NCI-H524 treated with DMSO at 0.1 percent for 48 hours (cell line): Measurements from ENCODE around the gene SLC9A9.
"Not testable (repeated sequence)": the region's sequence is repeated elsewhere in the genome, so short reads cannot be mapped to it uniquely, and the experiment has no call there.

ENCODE experiments used
- DNase-seq: peaks from one replicate; lab custom pipeline; 2025; lab: John Stamatoyannopoulos, UW

SLC9A9 gene

DNA sequence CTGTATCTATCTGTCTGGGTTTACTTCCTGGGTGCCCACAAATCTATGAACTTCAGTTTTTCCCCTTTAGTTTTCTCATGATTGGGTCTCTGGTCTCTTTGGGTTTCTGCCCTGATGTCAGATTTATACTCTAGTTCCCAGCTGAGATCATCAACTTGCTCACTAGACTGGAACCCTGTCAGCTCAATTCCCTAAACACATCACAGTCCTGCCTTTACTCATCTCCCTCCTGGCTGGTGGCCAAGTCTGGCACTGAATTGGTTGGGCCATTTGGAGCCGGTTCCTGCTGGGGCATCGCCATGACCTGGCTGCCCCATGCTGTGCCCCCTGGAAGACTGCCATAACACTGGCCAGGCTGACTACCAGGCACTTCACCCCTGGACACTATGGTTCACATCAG lies 383.4 kb downstream of the SLC9A9 start:
- no peak for DNase-seq

DNA sequence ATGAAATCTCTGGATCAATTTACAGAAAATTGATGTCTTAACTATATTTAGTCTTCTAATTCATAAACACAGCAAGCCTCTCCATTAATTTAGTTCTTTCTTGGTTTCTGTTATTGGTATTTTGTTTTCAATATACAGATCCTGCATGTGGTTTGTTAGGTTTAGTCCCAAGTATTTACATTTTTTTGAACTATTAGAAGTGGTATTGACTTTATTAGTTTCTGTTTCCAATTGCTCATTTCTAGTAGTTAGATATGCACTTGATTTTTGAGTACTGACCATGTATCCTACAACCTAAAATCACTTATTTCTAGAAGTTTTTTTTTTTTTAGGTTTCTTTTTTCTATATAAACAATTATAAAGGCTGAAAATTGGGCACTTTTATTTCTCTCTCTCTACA lies 392.8 kb downstream of the SLC9A9 start:
- no peak for DNase-seq

DNA sequence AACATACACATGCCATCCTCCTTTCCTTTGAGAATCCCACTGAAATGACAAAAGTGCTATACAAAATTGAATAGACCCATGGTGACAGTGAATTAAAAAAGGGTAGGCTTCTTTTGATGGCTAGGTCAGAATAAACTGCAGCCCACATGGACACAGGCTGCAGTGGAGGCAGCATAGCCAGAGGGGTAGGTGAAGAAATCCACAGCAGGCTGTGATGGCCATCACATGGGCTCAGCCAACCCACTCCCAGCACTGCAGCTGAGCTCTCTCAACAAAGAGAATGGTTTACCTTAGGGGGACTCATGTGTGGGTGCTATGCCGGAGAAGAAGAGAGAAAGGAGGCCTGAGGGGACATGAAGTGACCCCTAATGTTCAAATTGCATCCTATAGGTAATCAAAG lies 397.6 kb downstream of the SLC9A9 start:
- no peak for DNase-seq

DNA sequence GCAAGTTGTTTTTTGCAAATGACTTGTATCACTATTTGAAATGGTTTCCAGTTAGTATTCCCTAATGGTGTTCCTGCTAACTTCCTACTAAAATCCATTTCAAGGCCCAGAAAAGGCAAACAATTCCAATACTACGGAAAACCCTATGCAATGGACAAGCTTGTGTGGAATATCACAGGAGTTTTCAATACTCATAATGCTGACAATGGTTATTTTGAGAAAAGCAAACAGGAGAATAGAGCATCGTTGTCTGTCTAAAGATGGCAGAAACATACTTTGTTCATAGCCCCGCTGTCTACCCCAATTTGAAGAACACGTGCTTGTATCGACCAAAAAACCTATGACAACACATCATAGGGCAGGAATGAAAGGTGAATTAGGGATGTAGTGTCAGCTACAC lies 400.8 kb downstream of the SLC9A9 start:
- DNase-seq = no peak

DNA sequence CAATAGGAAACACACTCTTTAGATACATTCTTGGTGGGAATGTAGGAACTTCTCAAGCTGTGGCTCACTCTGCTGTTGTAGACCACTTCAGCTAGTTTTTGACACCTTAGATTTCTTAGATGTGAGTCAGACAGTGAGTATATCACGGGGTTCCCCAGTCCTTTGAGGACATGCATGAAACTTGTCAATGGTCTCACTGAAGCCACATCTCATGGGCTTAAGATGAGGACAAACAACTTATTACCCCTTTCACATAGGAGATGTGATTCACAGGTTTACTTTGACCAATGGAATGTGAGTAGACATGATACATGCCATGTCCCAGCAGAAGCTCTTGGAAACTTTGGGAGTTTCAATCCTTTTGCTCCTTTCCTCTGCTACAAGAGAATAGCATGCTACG lies 403.1 kb downstream of the SLC9A9 start:
- no peak for DNase-seq

- no peak for DNase-seq
Observed at GRCh38 chr3:143443851-143444331, 404.4 kb downstream of the SLC9A9 start.

DNA sequence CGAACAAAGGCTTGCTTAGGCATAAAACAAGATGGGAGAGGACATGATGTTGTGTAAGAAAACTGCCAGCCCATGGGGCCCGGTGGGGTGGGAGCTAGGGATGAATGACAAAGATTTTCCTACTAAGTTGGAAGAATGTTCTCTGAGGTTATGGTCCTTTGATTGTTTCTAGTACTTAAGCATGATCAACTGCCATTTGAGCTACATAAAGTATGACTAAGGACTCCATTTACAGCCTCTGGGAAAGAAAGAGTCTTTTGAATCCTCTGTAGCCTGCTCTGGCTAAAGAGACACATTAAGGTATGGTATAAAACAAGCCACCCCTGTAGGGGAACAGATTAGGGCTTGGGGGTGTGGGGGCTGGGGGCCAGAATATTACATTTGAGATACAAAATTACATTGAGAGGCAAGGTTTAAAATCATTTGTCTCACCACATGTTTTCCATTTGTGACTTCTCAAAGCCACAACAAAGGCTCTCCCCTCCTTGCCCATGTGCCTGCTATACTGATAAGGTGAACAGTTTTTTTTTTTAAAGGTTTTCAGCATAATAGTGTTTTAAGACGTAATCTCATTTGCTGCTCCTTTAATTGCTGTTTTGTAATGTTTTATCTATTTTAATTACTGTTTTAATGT lies 405.3 kb downstream of the SLC9A9 start:
- DNase-seq = no peak

GRCh38 chr3:143441516-143442171 lies 406.6 kb downstream of the SLC9A9 start:
- no peak for DNase-seq

DNA sequence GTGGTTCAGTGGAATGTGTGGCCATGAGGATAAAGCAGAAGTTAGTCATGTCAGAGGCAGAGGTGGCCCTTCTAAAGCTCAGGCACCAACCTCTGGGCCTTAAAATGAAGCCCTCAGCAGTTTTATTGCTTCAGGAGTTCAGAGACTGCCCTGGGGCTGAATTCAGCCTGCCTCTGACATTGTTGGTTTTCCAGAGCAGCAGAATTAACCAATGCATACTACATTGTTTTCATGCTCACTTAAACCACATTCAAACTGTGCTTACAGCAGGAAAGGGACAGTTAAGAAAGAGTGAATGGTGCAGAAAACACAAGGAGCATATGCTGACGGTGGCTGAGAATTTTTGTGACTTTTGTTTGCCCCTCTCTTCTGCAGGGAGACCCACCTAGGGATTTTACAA lies 408.5 kb downstream of the SLC9A9 start:
- DNase-seq = no peak

- no peak for DNase-seq
Observed at GRCh38 chr3:143437405-143437804, 410.9 kb downstream of the SLC9A9 start.

GRCh38 chr3:143436231-143436930 lies 411.9 kb downstream of the SLC9A9 start:
- DNase-seq = no peak

- DNase-seq = no peak
Observed at GRCh38 chr3:143433787-143434378, 414.4 kb downstream of the SLC9A9 start.

DNA sequence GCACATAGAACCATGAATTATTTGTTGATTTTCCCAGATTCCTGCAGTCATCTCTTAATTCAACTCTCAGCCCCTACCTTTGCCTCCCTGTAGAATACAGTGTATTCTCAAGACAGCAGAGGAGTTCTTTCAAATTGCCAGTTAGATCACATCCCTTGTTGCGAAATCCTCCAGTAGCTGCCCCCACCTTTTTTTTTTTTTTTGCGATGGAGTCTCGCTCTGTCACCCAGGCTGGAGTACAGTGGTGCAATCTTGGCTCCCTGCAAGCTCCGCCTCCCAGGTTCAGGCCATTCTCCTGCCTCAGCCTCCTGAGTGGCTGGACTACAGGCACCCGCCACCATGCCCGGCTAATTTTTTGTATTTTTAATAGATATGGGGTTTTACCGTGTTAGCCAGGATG lies 417.0 kb downstream of the SLC9A9 start:
- DNase-seq = not testable (repeated sequence)

DNA sequence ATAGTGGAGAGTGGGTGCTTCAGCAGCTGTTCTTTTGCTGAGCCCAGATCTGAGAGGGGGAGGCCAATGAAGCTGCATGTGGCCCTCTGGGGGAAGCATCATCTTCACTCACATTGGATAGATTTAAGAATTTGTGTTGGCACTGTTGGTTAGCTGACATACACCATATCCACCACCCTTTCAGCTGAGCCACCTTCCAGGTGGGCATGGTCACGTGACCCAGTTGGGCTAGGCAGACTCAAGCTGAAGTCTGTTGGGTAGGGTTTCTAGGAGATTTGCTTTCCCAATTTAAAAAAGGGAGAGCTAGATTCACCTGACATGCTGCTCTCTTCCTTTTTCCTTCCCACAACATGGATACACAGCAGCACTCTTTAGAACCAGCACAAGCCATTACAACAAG lies 417.7 kb downstream of the SLC9A9 start:
- no peak for DNase-seq

GRCh38 chr3:143429628-143430514 lies 418.4 kb downstream of the SLC9A9 start:
- DNase-seq = no peak

DNA sequence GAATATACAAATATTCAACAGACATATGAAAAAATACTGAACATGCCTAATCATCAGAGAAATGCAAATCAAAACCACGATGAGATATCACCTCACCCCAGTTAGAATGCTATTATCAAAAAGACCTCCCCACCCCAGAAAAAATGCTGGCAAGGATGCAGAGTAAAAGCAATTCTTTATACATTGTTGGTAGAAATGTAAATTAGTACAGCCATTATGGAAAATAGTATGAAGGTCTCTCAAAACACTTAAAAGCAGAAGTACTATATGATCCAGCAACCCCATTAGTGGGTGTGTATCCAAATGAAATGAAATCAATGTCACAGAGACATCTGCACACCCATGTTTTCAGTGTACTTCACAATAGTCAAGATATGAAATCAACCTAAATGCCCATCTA lies 420.0 kb downstream of the SLC9A9 start:
- DNase-seq = no peak

DNA sequence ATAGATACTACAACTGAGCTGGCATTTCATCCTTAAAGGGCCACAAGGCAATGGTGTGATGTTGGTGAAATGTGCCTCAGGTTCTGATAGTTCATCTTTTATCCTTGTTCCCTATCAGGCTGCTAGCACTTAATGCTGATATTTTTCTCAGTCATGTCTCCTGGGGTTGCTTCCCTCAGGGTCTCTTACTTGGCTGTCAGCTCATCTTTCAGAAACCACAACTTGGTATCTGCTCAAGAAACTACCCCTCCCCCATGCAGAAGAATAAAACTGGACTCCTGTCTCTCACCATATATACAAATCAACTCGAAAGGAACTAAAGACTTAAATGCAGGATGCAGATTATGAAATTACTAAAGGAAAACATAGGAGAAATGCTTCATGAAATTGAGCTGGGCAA lies 420.6 kb downstream of the SLC9A9 start:
- DNase-seq = no peak

GRCh38 chr3:143424874-143425273 lies 423.4 kb downstream of the SLC9A9 start:
- DNase-seq = no peak

DNA sequence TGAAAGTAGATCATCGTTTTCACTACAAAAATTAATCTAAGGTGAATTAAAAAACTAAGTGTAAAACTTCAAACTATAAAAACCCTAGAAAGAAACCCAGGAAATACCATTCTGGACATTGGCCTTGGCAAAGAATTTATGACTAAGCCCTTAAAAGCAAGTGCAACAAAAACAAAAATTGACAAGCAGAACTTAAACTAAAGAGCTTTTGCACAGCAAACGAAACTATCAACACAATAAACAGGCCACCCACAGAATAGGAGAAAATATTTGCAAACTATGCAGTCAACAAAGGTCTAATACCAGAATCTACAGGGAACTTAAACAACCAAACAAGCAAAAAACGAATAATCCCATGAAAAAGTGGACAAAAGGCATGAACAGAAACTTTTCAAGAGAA lies 426.7 kb downstream of the SLC9A9 start:
- DNase-seq = no peak

- no peak for DNase-seq
Observed at GRCh38 chr3:143419611-143420010, 428.7 kb downstream of the SLC9A9 start.

- DNase-seq = no peak
Observed at GRCh38 chr3:143418391-143418790, 429.9 kb downstream of the SLC9A9 start.

DNA sequence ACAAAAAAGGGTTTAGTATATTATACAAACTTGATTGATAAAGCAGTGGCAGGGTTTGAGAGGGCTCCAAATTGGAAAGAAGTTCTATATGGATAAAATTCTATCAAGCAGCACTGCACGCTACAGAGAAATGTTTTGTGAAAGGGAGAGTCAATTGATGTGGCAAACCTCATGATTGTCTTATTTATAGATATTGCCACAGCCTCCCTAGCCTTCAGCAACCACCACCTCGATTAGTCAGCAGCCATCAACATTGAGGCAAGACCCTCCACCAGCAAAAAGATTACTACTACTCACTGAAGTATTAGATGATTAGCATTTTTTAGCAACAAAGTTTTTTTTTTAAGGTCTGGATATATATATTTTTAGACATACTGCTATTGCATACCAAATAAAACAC lies 432.0 kb downstream of the SLC9A9 start:
- DNase-seq = no peak
